Measurements from ENCODE around the gene SPATA21. TPM values are rescaled to one million over a fixed set of nuclear protein-coding genes. Genes with fewer than 3 reads are reported as not detected.

The SPATA21 gene
- total RNA-seq, 1 experiment from 2014 or later: not detected

- Histone ChIP-seq H3K27ac (ENCODE audit: low read length) (peak within 1 kb of the TSS; percentile 65), H3K9me3 (ENCODE audit: low read length) (no peaks in the 10 kb centered on the region), H3K4me2 (ENCODE audit: low read length) (peak within 1 kb of the TSS; percentile 99), H3F3A (ENCODE audit: low read length, unreplicated experiment) (peaks cover 4% of the 10 kb centered on the region), H2AFZ (ENCODE audit: low read length) (peak within 1 kb of the TSS; percentile 80), H4K20me1 (ENCODE audit: low read length) (peaks cover 31% of the 10 kb centered on the region), H3K79me2 (ENCODE audit: low read length) (peaks cover 50% of the 10 kb centered on the region), H3K27me3 (ENCODE audit: low read length) (no peaks in the 10 kb centered on the region), H3K9ac (ENCODE audit: low read length) (peak within 1 kb of the TSS; percentile 92), H3K9me2 (replicated peaks; ENCODE audit: low read length) (no peaks in the 10 kb centered on the region), H3K4me1 (ENCODE audit: insufficient read depth, low read length) (peaks cover 34% of the 10 kb centered on the region), H3K36me3 (ENCODE audit: low read depth, low read length) (no peaks in the 10 kb centered on the region), H3K4me3 (ENCODE audit: low read length) (peak within 1 kb of the TSS; percentile 79)
- POLR2A ChIA-PET (ENCODE audit: unreplicated experiment): interaction anchor here (0.6 to 1.0 kb wide), 4 partner anchors 11 to 98 kb away, joined by 3 to 5 read pairs (median 3); no protein-coding TSS in a partner anchor
- intact Hi-C loops (cut with micrococcal nuclease): loop anchor here (5.0 kb wide), 1 partner anchor 100 kb away; no protein-coding TSS in a partner anchor
- DNase-seq: peak; percentile 92
- ATAC-seq: peak; percentile 79
- CTCF ChIA-PET: interaction anchor here (0.5 to 1.6 kb wide), 2 partner anchors 11 to 388 kb away, joined by 3 to 5 read pairs; no protein-coding TSS in a partner anchor
- no peak for TF ChIP-seq EZH2 (IDR thresholded peaks at IDR 0.05; ENCODE audit: low read length, unreplicated experiment)
- TF ChIP-seq, protein P1, sequence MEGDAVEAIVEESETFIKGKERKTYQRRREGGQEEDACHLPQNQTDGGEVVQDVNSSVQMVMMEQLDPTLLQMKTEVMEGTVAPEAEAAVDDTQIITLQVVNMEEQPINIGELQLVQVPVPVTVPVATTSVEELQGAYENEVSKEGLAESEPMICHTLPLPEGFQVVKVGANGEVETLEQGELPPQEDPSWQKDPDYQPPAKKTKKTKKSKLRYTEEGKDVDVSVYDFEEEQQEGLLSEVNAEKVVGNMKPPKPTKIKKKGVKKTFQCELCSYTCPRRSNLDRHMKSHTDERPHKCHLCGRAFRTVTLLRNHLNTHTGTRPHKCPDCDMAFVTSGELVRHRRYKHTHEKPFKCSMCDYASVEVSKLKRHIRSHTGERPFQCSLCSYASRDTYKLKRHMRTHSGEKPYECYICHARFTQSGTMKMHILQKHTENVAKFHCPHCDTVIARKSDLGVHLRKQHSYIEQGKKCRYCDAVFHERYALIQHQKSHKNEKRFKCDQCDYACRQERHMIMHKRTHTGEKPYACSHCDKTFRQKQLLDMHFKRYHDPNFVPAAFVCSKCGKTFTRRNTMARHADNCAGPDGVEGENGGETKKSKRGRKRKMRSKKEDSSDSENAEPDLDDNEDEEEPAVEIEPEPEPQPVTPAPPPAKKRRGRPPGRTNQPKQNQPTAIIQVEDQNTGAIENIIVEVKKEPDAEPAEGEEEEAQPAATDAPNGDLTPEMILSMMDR (conservative IDR thresholded peaks at IDR 0.05; ENCODE audit: low read depth, low read length): peak; percentile 53
- BruUV-seq (replicated peaks): no TSS peak
Observed at GRCh38 chr1:16351994-16352841, 85.0 kb downstream of the SPATA21 start, which contains the start of gene FBXO42. Gene FBXO42 (minus strand): TSS chr1:16352480. CDS start chr1:16315418, 37,062 bp downstream.

GRCh38 chr1:16351456-16351993, 85.7 kb downstream of the SPATA21 start:
- ATAC-seq: peak; percentile 18
- Histone ChIP-seq H3K36me3 (ENCODE audit: low read depth, low read length) (no peaks in the 10 kb centered on the region), H3K27me3 (ENCODE audit: low read length) (no peaks in the 10 kb centered on the region), H3K9ac (ENCODE audit: low read length) (peak overlapping the region; percentile 92), H3K9me2 (replicated peaks; ENCODE audit: low read length) (no peaks in the 10 kb centered on the region), H3K4me1 (ENCODE audit: insufficient read depth, low read length) (peaks cover 34% of the 10 kb centered on the region), H3F3A (ENCODE audit: low read length, unreplicated experiment) (peaks cover 4% of the 10 kb centered on the region), H3K4me3 (ENCODE audit: low read length) (peak overlapping the region; percentile 79), H3K4me2 (ENCODE audit: low read length) (peak overlapping the region; percentile 99), H3K9me3 (ENCODE audit: low read length) (no peaks in the 10 kb centered on the region), H3K27ac (ENCODE audit: low read length) (peak overlapping the region; percentile 65), H4K20me1 (ENCODE audit: low read length) (peaks cover 31% of the 10 kb centered on the region), H2AFZ (ENCODE audit: low read length) (peak overlapping the region; percentile 80; the same call in 1 of the 2 replicates), H3K79me2 (ENCODE audit: low read length) (peaks cover 57% of the 10 kb centered on the region)
- POLR2A ChIA-PET (ENCODE audit: unreplicated experiment): interaction anchor here (1.0 kb wide), 1 partner anchor 97 kb away, joined by 3 read pairs; no protein-coding TSS in a partner anchor
- TF ChIP-seq EZH2 (IDR thresholded peaks at IDR 0.05; ENCODE audit: low read length, unreplicated experiment): no peak
- TF ChIP-seq, protein P1 (conservative IDR thresholded peaks at IDR 0.05; ENCODE audit: low read depth, low read length): no peak
- TF ChIP-seq EZH2phosphoT487 (IDR thresholded peaks at IDR 0.05; ENCODE audit: borderline replicate concordance, low read length): no peak
- peak; percentile 42 for DNase-seq
- CTCF ChIA-PET: interaction anchor here (1.6 kb wide), 1 partner anchor 12 kb away, joined by 5 read pairs; no protein-coding TSS in a partner anchor
- no TSS peak for BruUV-seq (replicated peaks)
- intact Hi-C loops (cut with micrococcal nuclease): loop anchor here (5.0 kb wide), 1 partner anchor 99 kb away; no protein-coding TSS in a partner anchor

Data from PC-3 (cell line).